ENCODE measurements around the gene MYL3. TPM values are rescaled to one million over a fixed set of nuclear protein-coding genes. Genes with fewer than 3 reads are reported as not detected.

MYL3 gene
- total RNA-seq, 1 donor from 2014 or later, result not detected

GRCh38 chr3:46848271-46849044, 14.8 kb downstream of the MYL3 start:
- peak; percentile 12 for DNase-seq
- ChIA-PET POLR2A (interaction anchor here (0.6 kb wide), 1 partner anchor 151 kb away, joined by 4 read pairs; no protein-coding TSS in a partner anchor), CTCF (interaction anchor here (1.6 kb wide), 1 partner anchor 11 kb away, joined by 5 read pairs; no protein-coding TSS in a partner anchor)
- Mint-ChIP-seq H3K9me3 (no peaks in the 10 kb centered on the region), H3K27me3 (no peaks in the 10 kb centered on the region), H3K36me3 (ENCODE audit: low read depth) (no peaks in the 10 kb centered on the region), H3K4me1 (peaks cover 6% of the 10 kb centered on the region), H3K4me3 (no peak overlapping the region), H3K27ac (no peak overlapping the region)
- intact Hi-C loops (cut with micrococcal nuclease), result loop anchor here (5.0 kb wide), 1 partner anchor 149 kb away; no protein-coding TSS in a partner anchor
- no peak for ATAC-seq (ENCODE audit: low read depth)
- TF ChIP-seq, protein P1, sequence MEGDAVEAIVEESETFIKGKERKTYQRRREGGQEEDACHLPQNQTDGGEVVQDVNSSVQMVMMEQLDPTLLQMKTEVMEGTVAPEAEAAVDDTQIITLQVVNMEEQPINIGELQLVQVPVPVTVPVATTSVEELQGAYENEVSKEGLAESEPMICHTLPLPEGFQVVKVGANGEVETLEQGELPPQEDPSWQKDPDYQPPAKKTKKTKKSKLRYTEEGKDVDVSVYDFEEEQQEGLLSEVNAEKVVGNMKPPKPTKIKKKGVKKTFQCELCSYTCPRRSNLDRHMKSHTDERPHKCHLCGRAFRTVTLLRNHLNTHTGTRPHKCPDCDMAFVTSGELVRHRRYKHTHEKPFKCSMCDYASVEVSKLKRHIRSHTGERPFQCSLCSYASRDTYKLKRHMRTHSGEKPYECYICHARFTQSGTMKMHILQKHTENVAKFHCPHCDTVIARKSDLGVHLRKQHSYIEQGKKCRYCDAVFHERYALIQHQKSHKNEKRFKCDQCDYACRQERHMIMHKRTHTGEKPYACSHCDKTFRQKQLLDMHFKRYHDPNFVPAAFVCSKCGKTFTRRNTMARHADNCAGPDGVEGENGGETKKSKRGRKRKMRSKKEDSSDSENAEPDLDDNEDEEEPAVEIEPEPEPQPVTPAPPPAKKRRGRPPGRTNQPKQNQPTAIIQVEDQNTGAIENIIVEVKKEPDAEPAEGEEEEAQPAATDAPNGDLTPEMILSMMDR (IDR thresholded peaks at IDR 0.05), result no peak

- H3K27ac Mint-ChIP-seq, result no peak overlapping the region
- peaks cover 6% of the 10 kb centered on the region for H3K4me1 Mint-ChIP-seq
- intact Hi-C loops (cut with micrococcal nuclease), result loop anchor here (5.0 kb wide), 1 partner anchor 150 kb away; no protein-coding TSS in a partner anchor
These were observed 15.5 kb downstream of the MYL3 start for GRCh38 chr3:46847744-46848143.

GRCh38 chr3:46846624-46847542, 16.4 kb downstream of the MYL3 start:
- ATAC-seq (ENCODE audit: low read depth), result no peak
- Mint-ChIP-seq H3K9me3 (no peaks in the 10 kb centered on the region), H3K27ac (peak overlapping the region; percentile 63), H3K36me3 (ENCODE audit: low read depth) (no peaks in the 10 kb centered on the region), H3K4me1 (peaks cover 6% of the 10 kb centered on the region), H3K27me3 (no peaks in the 10 kb centered on the region), H3K4me3 (peak overlapping the region; percentile 87)
- peak; percentile 16 for DNase-seq
- TF ChIP-seq, protein P1 (IDR thresholded peaks at IDR 0.05), result no peak
- ChIA-PET CTCF (interaction anchor here (1.5 to 1.6 kb wide), 2 partner anchors 13 to 41 kb away, joined by 3 to 5 read pairs; no protein-coding TSS in a partner anchor), POLR2A (interaction anchor here (0.5 to 1.2 kb wide), 3 partner anchors 38 to 1242 kb away, joined by 3 to 6 read pairs (median 4); no protein-coding TSS in a partner anchor)
- intact Hi-C loops (cut with micrococcal nuclease), result loop anchor here (1.0 to 5.0 kb wide), 2 partner anchors 48 to 150 kb away; no protein-coding TSS in a partner anchor

More at GRCh38 chr3:46847744-46848143, 15.5 kb downstream of the MYL3 start:
- no peak overlapping the region for H3K4me3 Mint-ChIP-seq
- ChIA-PET POLR2A (no interaction called here), CTCF (interaction anchor here (1.6 kb wide), 1 partner anchor 12 kb away, joined by 5 read pairs; no protein-coding TSS in a partner anchor)
- H3K27me3 Mint-ChIP-seq, result no peaks in the 10 kb centered on the region
- no peak for DNase-seq
- H3K9me3 Mint-ChIP-seq, result no peaks in the 10 kb centered on the region
- TF ChIP-seq, protein P1 (IDR thresholded peaks at IDR 0.05), result no peak
- H3K36me3 Mint-ChIP-seq (ENCODE audit: low read depth), result no peaks in the 10 kb centered on the region
- no peak for ATAC-seq (ENCODE audit: low read depth)

DNA sequence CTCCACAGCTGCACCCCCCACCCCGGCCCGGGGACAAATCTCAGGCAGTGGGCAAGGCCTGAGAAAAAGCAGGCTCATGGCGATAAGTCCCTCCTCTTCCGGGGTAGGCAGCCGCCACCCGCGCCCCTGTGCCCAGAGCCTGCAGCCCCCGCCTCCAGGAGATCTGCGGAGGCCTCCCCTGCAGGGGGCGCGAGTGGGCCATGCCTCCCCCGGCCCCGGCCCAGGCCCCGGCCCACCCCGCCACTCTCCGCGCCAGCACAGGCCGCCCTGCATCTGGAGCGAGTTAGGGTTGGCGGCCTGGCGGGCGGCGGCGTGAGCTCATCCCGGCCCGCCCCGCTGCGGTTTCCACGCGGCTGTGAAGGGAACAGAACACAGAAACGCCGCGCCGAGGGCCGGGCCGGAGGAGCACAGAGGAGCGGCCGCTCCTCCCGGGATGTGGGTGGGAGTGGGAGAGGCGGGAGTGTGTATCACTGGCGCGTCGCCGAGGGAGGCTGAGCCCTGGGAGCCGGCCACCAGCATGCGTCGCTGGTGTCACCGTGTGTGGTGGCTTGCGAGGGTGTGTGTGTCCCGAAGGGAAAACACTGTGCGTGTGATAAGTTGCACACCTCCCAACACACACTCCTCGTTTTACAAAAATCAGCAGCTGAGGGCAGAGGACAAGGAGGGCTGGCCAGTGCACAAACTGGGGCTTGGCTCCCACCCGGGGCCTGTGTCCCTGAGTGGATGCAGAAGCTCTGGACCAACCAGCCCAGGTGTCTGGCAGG, 17.2 kb downstream of the MYL3 start:
- ChIA-PET POLR2A (interaction anchor here (0.5 to 1.2 kb wide), 4 partner anchors 63 to 1243 kb away, joined by 3 to 5 read pairs (median 4); partner anchors contain the start of gene PTPN23), CTCF (interaction anchor here (0.9 to 1.8 kb wide), 7 partner anchors 9 to 478 kb away, joined by 3 to 9 read pairs (median 3); no protein-coding TSS in a partner anchor)
- intact Hi-C loops (cut with micrococcal nuclease), result loop anchor here (1.0 to 5.0 kb wide), 2 partner anchors 49 to 151 kb away; no protein-coding TSS in a partner anchor
- Mint-ChIP-seq H3K4me1 (peaks cover 6% of the 10 kb centered on the region), H3K27ac (peak overlapping the region; percentile 83), H3K4me3 (peak overlapping the region; percentile 87), H3K36me3 (ENCODE audit: low read depth) (peaks cover 8% of the 10 kb centered on the region), H3K27me3 (no peaks in the 10 kb centered on the region), H3K9me3 (peaks cover 1% of the 10 kb centered on the region)
- peak; percentile 82 for DNase-seq
- peak; percentile 96 for ATAC-seq (ENCODE audit: low read depth)
- TF ChIP-seq, protein P1 (IDR thresholded peaks at IDR 0.05), result no peak
